OCI-LY7 (cell line): ENCODE data around the gene KRTAP4-9. TPM values are rescaled to one million over a fixed set of nuclear protein-coding genes. Genes with fewer than 3 reads are reported as not detected.

Experiments
- BruUV-seq: library from RNA; stranded (reverse); fragments of 400-500 nt; replicated peaks from 2 replicates; lab custom pipeline; 2021; lab: Mats Ljungman, UMichigan
- CTCF ChIA-PET: fragments of 300-600 bp; sonication (Branson Sonifier 250); formaldehyde crosslinking; loops from one replicate; lab custom pipeline; 2022; ENCODE audit warnings: antibody characterized with exemption; ENCODE audit not compliant: unreplicated experiment; lab: Charles Lee
- POLR2A ChIA-PET: fragments of 300-600 bp; sonication (Branson Sonifier 250); formaldehyde crosslinking; loops from one replicate; lab custom pipeline; 2022; ENCODE audit warnings: antibody characterized with exemption; lab: Charles Lee
- DNase-seq: peaks from one replicate; pipeline ENCODE4 v3.0.0-alpha.2; 2015; ENCODE audit warnings: low spot score
- H2AFZ ChIP-seq: fragments of 200-600 bp; sonication (generic), shearing (Covaris generic); 2 replicates; pipeline ENCODE4 v1.6.1; 2014; ENCODE audit warnings: mild to moderate bottlenecking, antibody characterized with exemption, low read length, moderate library complexity
- H3K27ac ChIP-seq: fragments of 200-600 bp; sonication (generic); 2 replicates; pipeline ENCODE4 v1.5.1; 2014; ENCODE audit warnings: mixed run types, low read depth, mild to moderate bottlenecking, moderate library complexity, low read length, inconsistent platforms; ENCODE audit not compliant: poor library complexity, severe bottlenecking
- H3K36me3 ChIP-seq: fragments of 200-600 bp; sonication (generic); 2 replicates; pipeline ENCODE4 v1.6.1; 2014; ENCODE audit warnings: mild to moderate bottlenecking, antibody characterized with exemption, low read length, moderate library complexity, mixed read lengths; ENCODE audit not compliant: insufficient read depth
- H3K4me1 ChIP-seq: fragments of 200-600 bp; sonication (generic); 2 replicates; pipeline ENCODE4 v1.5.1; 2014; ENCODE audit warnings: mild to moderate bottlenecking, low read length; ENCODE audit not compliant: insufficient read depth, poor library complexity, severe bottlenecking
- H3K4me2 ChIP-seq: fragments of 200-600 bp; sonication (generic); 2 replicates; pipeline ENCODE4 v1.6.1; 2014; ENCODE audit warnings: mild to moderate bottlenecking, low read length
- H3K4me3 ChIP-seq: fragments of 200-600 bp; sonication (generic); 2 replicates; pipeline ENCODE4 v1.5.1; 2014; ENCODE audit warnings: mild to moderate bottlenecking, low read depth, low read length; ENCODE audit not compliant: poor library complexity, severe bottlenecking
- H3K79me2 ChIP-seq: fragments of 200-600 bp; sonication (generic); 2 replicates; pipeline ENCODE4 v1.6.1; 2016; ENCODE audit warnings: low read depth, mild to moderate bottlenecking, low read length, moderate library complexity, mixed read lengths; ENCODE audit not compliant: insufficient read depth
- H3K9me2 ChIP-seq: fragments of 200-600 bp; sonication (generic); 2 replicates; pipeline ENCODE4 v1.6.1; 2016; ENCODE audit warnings: mild to moderate bottlenecking, low read length, mixed read lengths; ENCODE audit not compliant: insufficient read depth
- H3K9me3 ChIP-seq: fragments of 200-600 bp; sonication (generic); 2 replicates; pipeline ENCODE4 v1.6.1; 2014; ENCODE audit warnings: mild to moderate bottlenecking, mixed run types, low read length, mixed read lengths
- H4K20me1 ChIP-seq: fragments of 200-600 bp; sonication (generic); 2 replicates; pipeline ENCODE4 v1.6.1; 2014; ENCODE audit warnings: mild to moderate bottlenecking, antibody characterized with exemption, low read length, moderate library complexity, mixed read lengths; ENCODE audit not compliant: insufficient read depth
- EZH2phosphoT487 ChIP-seq: fragments of 200-600 bp; sonication (generic); IDR thresholded peaks from 2 replicates; pipeline ENCODE4 v1.6.1; 2018; ENCODE audit warnings: low read depth, borderline replicate concordance, mild to moderate bottlenecking, mixed run types, antibody characterized with exemption, low read length, moderate library complexity, mixed read lengths
- intact Hi-C: fragments of 100-400 bp; cut with micrococcal nuclease; formaldehyde crosslinking; loops from one replicate; pipeline ENCODE4 v1.10.0; 2022; ENCODE audit not compliant: unreplicated experiment
- total RNA-seq, 2 experiments: library from RNA; depleted of rRNA in 1 of 2; stranded (reverse); fragments of >200 nt in 1 of 2; shearing (Covaris generic) in 1 of 2; gene quantifications; 2 replicates each; pipeline ENCODE4 v1.2.3, GENCODE V29; 2014 to 2022
- TF ChIP-seq, protein P1 (sequence below): fragments of 200-600 bp; sonication (generic); conservative IDR thresholded peaks from 2 replicates; pipeline ENCODE4 v1.5.1; 2014; ENCODE audit warnings: mild to moderate bottlenecking, antibody characterized with exemption, low read length, moderate library complexity, mixed read lengths

Gene KRTAP4-9
- total RNA-seq, 2 experiments from 2014 or later = not detected

DNA sequence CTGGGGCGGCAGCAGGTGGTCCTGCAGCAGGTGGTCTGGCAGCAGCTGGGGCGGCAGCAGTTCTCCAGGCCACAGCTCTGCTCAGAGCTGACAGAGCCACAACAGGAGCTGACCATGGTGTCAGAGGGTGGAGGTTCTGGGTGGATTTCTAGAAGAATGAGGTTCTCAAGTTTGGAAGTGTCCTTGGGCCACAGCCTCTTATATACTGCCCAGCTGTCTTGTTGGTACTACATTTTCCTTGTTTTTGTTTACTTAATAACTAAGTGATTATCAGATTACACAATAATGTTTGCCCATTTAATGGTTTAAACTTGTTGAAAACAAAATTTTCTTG lies 44.4 kb downstream of the KRTAP4-9 start, which contains the start of gene KRTAP4-5:
TSS of gene KRTAP4-5 (minus strand) at position 174 of the 334 bp plus-strand sequence. CDS start at position 116, 58 bp downstream.
- Histone ChIP-seq H3K27ac (no peak within 1 kb of the TSS), H2AFZ (no peak within 1 kb of the TSS), H3K4me1 (no peaks in the 10 kb centered on the region), H3K9me2 (no peaks in the 10 kb centered on the region), H3K79me2 (no peaks in the 10 kb centered on the region), H3K4me3 (no peak within 1 kb of the TSS), H3K9me3 (no peaks in the 10 kb centered on the region), H3K4me2 (no peak within 1 kb of the TSS), H3K36me3 (no peaks in the 10 kb centered on the region), H4K20me1 (no peaks in the 10 kb centered on the region)
- intact Hi-C loops = no loop called here
- POLR2A ChIA-PET = no interaction called here
- CTCF ChIA-PET = no interaction called here
- DNase-seq = no peak
- no TSS peak for BruUV-seq
- TF ChIP-seq, protein P1, sequence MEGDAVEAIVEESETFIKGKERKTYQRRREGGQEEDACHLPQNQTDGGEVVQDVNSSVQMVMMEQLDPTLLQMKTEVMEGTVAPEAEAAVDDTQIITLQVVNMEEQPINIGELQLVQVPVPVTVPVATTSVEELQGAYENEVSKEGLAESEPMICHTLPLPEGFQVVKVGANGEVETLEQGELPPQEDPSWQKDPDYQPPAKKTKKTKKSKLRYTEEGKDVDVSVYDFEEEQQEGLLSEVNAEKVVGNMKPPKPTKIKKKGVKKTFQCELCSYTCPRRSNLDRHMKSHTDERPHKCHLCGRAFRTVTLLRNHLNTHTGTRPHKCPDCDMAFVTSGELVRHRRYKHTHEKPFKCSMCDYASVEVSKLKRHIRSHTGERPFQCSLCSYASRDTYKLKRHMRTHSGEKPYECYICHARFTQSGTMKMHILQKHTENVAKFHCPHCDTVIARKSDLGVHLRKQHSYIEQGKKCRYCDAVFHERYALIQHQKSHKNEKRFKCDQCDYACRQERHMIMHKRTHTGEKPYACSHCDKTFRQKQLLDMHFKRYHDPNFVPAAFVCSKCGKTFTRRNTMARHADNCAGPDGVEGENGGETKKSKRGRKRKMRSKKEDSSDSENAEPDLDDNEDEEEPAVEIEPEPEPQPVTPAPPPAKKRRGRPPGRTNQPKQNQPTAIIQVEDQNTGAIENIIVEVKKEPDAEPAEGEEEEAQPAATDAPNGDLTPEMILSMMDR = no peak
- no peak for TF ChIP-seq EZH2phosphoT487

DNA sequence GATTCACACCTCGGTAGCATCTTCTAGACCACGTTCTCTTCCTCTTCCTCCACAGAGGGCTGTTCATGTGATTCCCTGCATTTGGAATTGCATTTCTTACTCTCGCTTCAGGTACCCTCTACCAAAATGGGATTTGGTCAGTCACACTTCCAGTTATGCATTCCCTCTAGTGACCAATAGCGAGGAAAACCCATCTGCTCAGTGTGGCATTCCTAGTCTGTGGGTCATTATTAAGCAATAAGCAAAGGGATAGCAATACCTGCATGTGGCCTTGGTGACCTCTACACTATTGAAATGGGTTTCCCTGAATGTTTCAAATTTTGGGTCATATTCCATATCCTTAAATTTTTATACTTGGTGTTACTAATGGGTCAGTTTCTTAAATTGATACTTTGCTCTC lies 44.8 kb downstream of the KRTAP4-9 start:
- no TSS peak for BruUV-seq
- no peaks in the 10 kb centered on the region for H3K4me1 ChIP-seq
- H3K4me3 ChIP-seq = no peak overlapping the region
- H2AFZ ChIP-seq = no peak overlapping the region
- no peak overlapping the region for H3K27ac ChIP-seq
- no peak for DNase-seq
- CTCF ChIA-PET = no interaction called here
- intact Hi-C loops = no loop called here
- no peaks in the 10 kb centered on the region for H3K9me2 ChIP-seq
- no peaks in the 10 kb centered on the region for H3K79me2 ChIP-seq
- POLR2A ChIA-PET = no interaction called here
- H4K20me1 ChIP-seq = no peaks in the 10 kb centered on the region
- H3K4me2 ChIP-seq = no peak overlapping the region
- TF ChIP-seq EZH2phosphoT487 = no peak
- TF ChIP-seq, protein P1 = no peak
- no peaks in the 10 kb centered on the region for H3K9me3 ChIP-seq
- H3K36me3 ChIP-seq = no peaks in the 10 kb centered on the region

DNA sequence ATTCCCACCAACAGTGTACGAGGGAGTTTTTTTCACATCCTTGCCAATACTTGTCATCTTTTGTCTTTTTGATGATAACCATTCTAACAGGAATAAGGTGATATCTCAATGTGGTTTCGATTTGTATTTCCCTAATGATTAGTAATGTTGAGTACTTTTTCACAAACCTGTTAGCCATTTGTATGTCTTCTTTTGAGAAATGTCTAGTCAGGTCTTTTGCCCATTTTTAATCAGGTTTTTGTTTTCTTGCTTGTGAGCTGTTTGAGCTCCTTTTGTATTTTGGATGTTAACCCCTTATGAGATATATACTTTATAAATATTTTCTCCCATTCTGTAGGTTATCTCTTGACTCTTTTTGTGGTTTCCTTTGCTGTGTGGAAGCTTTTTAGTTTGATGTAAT lies 46.3 kb downstream of the KRTAP4-9 start:
- no TSS peak for BruUV-seq
- no peak for TF ChIP-seq EZH2phosphoT487
- no peak for DNase-seq
- Histone ChIP-seq H3K27ac (no peak overlapping the region), H3K4me2 (no peak overlapping the region), H3K36me3 (no peaks in the 10 kb centered on the region), H3K79me2 (no peaks in the 10 kb centered on the region), H3K9me2 (no peaks in the 10 kb centered on the region), H3K4me3 (no peak overlapping the region), H3K9me3 (no peaks in the 10 kb centered on the region), H3K4me1 (no peaks in the 10 kb centered on the region), H4K20me1 (no peaks in the 10 kb centered on the region), H2AFZ (no peak overlapping the region)
- intact Hi-C loops = no loop called here
- ChIA-PET CTCF (no interaction called here), POLR2A (no interaction called here)
